NCI-H510A (cell line): ENCODE data around the gene CYB561.
"Not testable (repeated sequence)": the region's sequence is repeated elsewhere in the genome, so short reads cannot be mapped to it uniquely, and the experiment has no call there.

ENCODE experiments used
- DNase-seq: peaks from one replicate; lab custom pipeline; 2025; lab: John Stamatoyannopoulos, UW

The CYB561 gene

GRCh38 chr17:63479495-63480184, 33.5 kb upstream of the CYB561 start:
- DNase-seq = peak; percentile 27

- DNase-seq = peak; percentile 77
Observed at GRCh38 chr17:63478814-63479494, 32.8 kb upstream of the CYB561 start.

GRCh38 chr17:63477480-63478440, 31.7 kb upstream of the CYB561 start:
- DNase-seq = peak; percentile 85

- DNase-seq = peak; percentile 89
Observed at GRCh38 chr17:63476854-63477479, 30.9 kb upstream of the CYB561 start, which contains the start of gene ACE. Gene ACE, plus strand, starts transcription at chr17:63477061. Its CDS starts 34 bp downstream, at chr17:63477095.

GRCh38 chr17:63476459-63476853, 30.4 kb upstream of the CYB561 start:
- peak; percentile 75 for DNase-seq

- DNase-seq = no peak
Observed at GRCh38 chr17:63475491-63476412, 29.6 kb upstream of the CYB561 start.

GRCh38 chr17:63474586-63475460, 28.7 kb upstream of the CYB561 start:
- peak; percentile 33 for DNase-seq

- no peak for DNase-seq
Observed at GRCh38 chr17:63474174-63474573, 28.1 kb upstream of the CYB561 start.

- DNase-seq = not testable (repeated sequence)
Observed at GRCh38 chr17:63468099-63468498, 22.0 kb upstream of the CYB561 start.

- DNase-seq = no peak
Observed at GRCh38 chr17:63464691-63465236, 18.7 kb upstream of the CYB561 start.

- no peak for DNase-seq
Observed at GRCh38 chr17:63463771-63464170, 17.7 kb upstream of the CYB561 start.

GRCh38 chr17:63460018-63460417, 13.9 kb upstream of the CYB561 start:
- DNase-seq = no peak

GRCh38 chr17:63458478-63458877, 12.4 kb upstream of the CYB561 start:
- DNase-seq = no peak

- DNase-seq = no peak
Observed at GRCh38 chr17:63455417-63455816, 9.3 kb upstream of the CYB561 start.

- DNase-seq = no peak
Observed at GRCh38 chr17:63454915-63455314, 8.8 kb upstream of the CYB561 start.

GRCh38 chr17:63454357-63454756, 8.3 kb upstream of the CYB561 start:
- not testable (repeated sequence) for DNase-seq

- DNase-seq = no peak
Observed at GRCh38 chr17:63452962-63453551, 7.0 kb upstream of the CYB561 start.

- DNase-seq = no peak
Observed at GRCh38 chr17:63452046-63452961, 6.2 kb upstream of the CYB561 start.
